VCaP (cell line): ENCODE results near the gene ITGB3.

Experiments used
- H3K27ac ChIP-seq: fragments of 450-650 bp; 2 replicates; pipeline ENCODE4 v1.5.1; 2017
- TF ChIP-seq, protein P1 (sequence below): fragments of 450-650 bp; conservative IDR thresholded peaks from 2 replicates; pipeline ENCODE4 v1.5.1; 2017; ENCODE audit warnings: mild to moderate bottlenecking, moderate library complexity

Gene ITGB3

DNA sequence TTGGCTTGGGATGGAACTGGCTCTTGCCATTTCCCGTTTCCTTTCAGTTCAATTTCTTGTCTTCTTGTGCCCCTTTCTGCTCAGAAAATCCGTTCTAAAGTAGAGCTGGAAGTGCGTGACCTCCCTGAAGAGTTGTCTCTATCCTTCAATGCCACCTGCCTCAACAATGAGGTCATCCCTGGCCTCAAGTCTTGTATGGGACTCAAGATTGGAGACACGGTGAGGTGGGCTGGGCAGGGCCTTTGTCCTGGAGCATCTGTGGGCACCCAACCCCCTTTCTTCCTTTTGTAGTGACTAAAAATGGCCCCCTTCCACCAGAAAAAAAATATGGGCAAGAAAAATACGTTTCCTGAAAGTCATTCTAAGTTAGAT is 37.2 kb downstream of the ITGB3 start:
- TF ChIP-seq, protein P1, sequence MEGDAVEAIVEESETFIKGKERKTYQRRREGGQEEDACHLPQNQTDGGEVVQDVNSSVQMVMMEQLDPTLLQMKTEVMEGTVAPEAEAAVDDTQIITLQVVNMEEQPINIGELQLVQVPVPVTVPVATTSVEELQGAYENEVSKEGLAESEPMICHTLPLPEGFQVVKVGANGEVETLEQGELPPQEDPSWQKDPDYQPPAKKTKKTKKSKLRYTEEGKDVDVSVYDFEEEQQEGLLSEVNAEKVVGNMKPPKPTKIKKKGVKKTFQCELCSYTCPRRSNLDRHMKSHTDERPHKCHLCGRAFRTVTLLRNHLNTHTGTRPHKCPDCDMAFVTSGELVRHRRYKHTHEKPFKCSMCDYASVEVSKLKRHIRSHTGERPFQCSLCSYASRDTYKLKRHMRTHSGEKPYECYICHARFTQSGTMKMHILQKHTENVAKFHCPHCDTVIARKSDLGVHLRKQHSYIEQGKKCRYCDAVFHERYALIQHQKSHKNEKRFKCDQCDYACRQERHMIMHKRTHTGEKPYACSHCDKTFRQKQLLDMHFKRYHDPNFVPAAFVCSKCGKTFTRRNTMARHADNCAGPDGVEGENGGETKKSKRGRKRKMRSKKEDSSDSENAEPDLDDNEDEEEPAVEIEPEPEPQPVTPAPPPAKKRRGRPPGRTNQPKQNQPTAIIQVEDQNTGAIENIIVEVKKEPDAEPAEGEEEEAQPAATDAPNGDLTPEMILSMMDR = no peak
- peak overlapping the region; percentile 72 for H3K27ac ChIP-seq

DNA sequence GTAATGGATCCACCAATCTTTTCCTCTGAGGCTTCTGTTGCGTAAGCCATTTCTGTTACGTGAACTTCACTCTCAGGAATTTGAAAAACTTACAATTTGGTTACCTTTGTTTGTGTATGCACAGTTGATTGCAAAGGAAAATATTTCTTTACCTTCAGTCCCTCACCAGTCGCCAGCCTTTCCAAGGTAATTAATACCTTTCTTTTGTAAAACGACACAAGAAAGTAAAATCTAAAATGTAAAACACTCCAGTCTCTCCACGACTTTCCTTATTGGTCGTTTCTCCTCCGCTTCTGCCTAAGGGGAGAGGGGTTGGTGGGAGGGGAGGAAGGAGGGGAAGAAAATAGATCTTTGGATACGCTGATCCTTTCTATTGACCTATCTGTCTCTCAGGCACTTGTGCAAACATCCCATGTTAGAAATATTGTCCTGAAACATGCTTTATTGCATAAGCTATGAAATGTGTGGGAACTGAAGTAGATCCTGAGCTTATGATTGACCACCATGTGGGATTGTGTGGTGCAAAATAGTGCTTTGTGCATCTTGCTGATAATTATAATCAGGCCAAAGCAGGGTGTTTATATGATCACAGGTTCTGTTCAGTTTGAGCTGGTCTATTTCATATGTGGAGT is 37.7 kb downstream of the ITGB3 start:
- TF ChIP-seq, protein P1 = no peak
- H3K27ac ChIP-seq = peak overlapping the region; percentile 72

DNA sequence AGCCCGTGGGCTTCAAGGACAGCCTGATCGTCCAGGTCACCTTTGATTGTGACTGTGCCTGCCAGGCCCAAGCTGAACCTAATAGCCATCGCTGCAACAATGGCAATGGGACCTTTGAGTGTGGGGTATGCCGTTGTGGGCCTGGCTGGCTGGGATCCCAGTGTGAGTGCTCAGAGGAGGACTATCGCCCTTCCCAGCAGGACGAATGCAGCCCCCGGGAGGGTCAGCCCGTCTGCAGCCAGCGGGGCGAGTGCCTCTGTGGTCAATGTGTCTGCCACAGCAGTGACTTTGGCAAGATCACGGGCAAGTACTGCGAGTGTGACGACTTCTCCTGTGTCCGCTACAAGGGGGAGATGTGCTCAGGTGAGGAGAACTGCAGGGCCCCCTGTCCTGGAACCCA is 38.6 kb downstream of the ITGB3 start:
- peak overlapping the region; percentile 72 for H3K27ac ChIP-seq
- TF ChIP-seq, protein P1 = no peak

DNA sequence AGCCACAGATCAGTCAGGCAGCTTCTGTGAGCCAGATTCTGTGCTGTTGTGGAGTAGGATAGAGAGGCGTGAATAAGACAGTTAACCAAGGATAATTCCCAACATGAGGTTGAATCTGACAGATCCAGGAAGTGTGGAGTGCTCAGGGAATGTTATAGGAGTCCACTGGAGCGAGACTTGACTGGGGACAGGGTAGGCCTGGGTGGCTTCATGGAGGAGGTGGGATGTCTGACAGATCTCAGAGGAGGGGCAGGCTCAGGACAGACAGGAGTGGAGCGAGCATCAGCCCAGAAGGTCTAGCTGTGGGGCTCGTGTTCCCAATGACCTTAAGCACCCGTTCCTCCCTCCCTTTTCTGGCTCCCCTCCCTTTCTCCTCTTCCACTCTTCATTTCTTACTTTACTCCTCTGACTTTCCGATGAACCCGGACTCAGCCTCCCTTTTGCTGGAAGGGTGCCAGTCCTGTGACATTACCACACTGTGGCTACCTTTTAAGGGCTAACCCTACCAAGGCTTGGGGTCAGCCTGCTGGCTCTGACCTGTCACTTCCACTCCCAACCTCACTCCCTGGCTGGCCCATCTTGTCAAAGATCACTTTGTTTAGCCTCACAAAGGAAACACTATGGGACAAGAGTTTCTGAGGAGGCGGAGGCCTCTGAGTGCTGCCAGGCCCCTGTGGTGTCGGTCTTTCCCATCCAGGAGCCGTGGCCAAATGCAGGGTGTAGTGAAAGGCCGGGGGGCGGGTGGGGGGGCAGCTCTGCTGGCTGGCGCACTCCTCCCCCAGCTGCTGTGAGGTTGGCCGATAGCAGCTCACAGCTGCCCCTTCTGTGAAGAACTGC is 41.6 kb downstream of the ITGB3 start:
- H3K27ac ChIP-seq = no peak overlapping the region
- TF ChIP-seq, protein P1 = no peak

DNA sequence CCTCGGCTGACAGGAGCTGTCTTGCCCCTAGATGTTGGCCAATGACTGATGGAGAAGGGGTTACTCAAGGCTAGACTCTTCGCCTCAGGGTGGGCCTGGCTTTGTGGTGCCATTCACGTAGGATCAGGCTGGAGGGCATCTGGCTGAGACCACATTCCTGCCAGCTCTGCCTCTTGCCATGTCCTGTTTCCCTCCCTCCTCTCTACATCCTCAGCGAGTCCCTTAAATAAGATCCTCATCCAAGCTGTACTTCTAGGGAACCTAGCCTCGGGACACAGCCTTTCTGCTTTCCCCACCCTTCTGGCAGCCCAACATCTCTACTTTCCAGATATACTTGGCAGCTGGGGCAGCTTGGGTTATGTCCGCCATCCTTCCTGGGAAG is 42.2 kb downstream of the ITGB3 start:
- TF ChIP-seq, protein P1 = no peak
- no peak overlapping the region for H3K27ac ChIP-seq

DNA sequence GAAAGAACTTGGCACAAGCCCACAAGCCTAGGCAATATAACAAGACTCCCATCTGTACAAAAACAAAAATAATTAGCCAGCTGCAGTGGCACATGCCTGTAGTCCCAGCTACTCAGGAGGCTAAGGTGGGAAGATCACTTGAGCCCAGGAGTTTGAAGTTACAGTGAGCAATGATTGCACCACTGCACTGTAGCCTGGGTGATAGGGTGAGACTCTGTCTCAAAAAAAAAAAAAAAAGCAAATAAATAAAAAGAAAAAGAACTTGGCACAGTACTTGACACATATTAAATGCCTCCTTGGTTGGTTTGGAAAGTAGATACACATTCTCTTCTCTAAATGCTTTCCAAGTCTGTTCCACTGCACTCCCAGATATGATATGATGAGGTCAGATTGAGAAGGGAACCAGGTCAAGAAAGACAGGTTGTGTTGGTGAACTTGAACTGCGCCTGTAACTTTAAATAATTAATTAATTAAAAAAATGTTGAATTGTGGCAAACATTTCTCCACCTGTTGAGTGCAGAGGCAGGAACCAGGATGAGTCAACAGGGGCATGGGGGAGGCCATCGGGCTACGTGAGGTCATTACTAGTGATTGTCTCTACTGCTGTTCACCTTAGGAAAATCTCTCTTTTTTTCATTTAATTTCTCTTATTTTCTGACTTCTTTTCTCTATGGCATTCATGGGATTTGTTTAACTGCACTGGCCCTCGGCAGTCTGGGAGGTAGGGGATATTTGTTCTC is 44.2 kb downstream of the ITGB3 start:
- TF ChIP-seq, protein P1 = no peak
- 0 out of 2 replicates have a peak overlapping the region, but pooled peaks have one; percentile 4 for H3K27ac ChIP-seq

DNA sequence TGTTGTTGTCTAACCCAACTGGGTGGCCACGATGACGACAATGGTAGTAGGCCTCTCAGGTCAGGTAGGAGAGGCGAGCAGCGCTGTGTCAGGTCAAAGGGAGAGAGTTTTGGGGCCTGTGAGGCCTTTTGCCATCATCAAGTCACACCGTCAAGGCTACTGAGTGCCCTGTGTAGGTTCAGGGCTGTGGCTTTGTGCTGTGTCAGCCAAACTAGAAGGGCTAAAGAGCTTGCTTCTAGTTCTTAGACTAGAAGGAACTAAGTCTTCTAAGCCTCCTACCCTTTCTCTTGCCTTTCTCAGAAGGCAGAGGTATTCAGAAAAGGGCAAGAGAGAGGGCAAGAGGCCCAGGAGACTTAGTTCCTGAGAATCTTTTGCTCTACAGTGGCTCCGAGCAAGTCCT is 45.1 kb downstream of the ITGB3 start:
- no peak overlapping the region for H3K27ac ChIP-seq
- TF ChIP-seq, protein P1 = no peak
